A549 (cell line): ENCODE measurements around the gene LSP1.

Experiments
- CBX8 ChIP-seq: fragments of 200-600 bp; sonication (generic); IDR thresholded peaks from 2 replicates; pipeline ENCODE4 v1.6.1; 2016
- ESRRA ChIP-seq: fragments of 150-350 bp; IDR thresholded peaks from 2 replicates; pipeline ENCODE4 v1.6.1; 2014; ENCODE audit warnings: mild to moderate bottlenecking, low read length, borderline replicate concordance
- POLR2A ChIP-seq: IDR thresholded peaks from 2 replicates; pipeline ENCODE4 v1.6.1; 2012; ENCODE audit warnings: mild to moderate bottlenecking, low read length
- RNF2 ChIP-seq: fragments of 200-600 bp; sonication (generic); IDR thresholded peaks from 2 replicates; pipeline ENCODE4 v1.6.1; 2016; ENCODE audit warnings: low read depth, mild to moderate bottlenecking, antibody characterized with exemption, moderate library complexity, borderline replicate concordance

GRCh38 chr11:1922481-1923081, 69.7 kb downstream of the LSP1 start:
- no peak for TF ChIP-seq POLR2A
- no peak for TF ChIP-seq CBX8
- no peak for TF ChIP-seq ESRRA
- TF ChIP-seq RNF2, result no peak
